ENCODE measurements around the gene CASQ2. TPM values are rescaled to one million over a fixed set of nuclear protein-coding genes. Genes with fewer than 3 reads are reported as not detected.

CASQ2 gene
- polyA plus RNA-seq, 3 donors = not detected

GRCh38 chr1:115690972-115691371 lies 77.5 kb downstream of the CASQ2 start:
- TF ChIP-seq CTCF (IDR thresholded peaks at IDR 0.05) = no peak
- peaks cover 0 to 21% of the 10 kb centered on the region in 2 donors for H3K36me3 ChIP-seq (replicated peaks in 1 of 2; ENCODE audit: control insufficient read depth in 1 of 2, insufficient read depth in 2 of 2, low read length in 2 of 2)
- H3K4me2 ChIP-seq (replicated peaks; ENCODE audit: extremely low read depth, low read length, poor library complexity, severe bottlenecking) = no peak overlapping the region
- no peaks in the 10 kb centered on the region for H3K9me3 ChIP-seq (replicated peaks in 1 of 2; ENCODE audit: control insufficient read depth in 1 of 2, insufficient read depth in 1 of 2, low read length in 2 of 2)
- H3K27me3 Mint-ChIP-seq (ENCODE audit: low read depth in 3 of 3) = peaks cover 0 to 2% (median 2%) of the 10 kb centered on the region in 3 donors
- peaks cover 9 to 16% of the 10 kb centered on the region in 2 donors for H3K36me3 Mint-ChIP-seq
- DNase-seq = no peak
- no peak overlapping the region for H3K4me3 ChIP-seq (replicated peaks in 1 of 3; ENCODE audit: low read depth in 2 of 3, low read length in 3 of 3)
- H3K4me1 Mint-ChIP-seq = no peaks in the 10 kb centered on the region
- H3K27me3 ChIP-seq (ENCODE audit: control insufficient read depth in 2 of 2, insufficient read depth in 2 of 2, low read length in 2 of 2) = no peaks in the 10 kb centered on the region
- H3K4me3 Mint-ChIP-seq = no peak overlapping the region
- H3K79me2 ChIP-seq (ENCODE audit: insufficient read depth, low read length) = no peaks in the 10 kb centered on the region
- H3K27ac Mint-ChIP-seq = peak overlapping the region in 1 of 7 donors; percentile 6
- no peak overlapping the region for H2AFZ ChIP-seq (ENCODE audit: insufficient read depth, low read depth, low read length, poor library complexity, severe bottlenecking)
- intact Hi-C loops (cut with micrococcal nuclease) = no loop called here
- no peak overlapping the region for H3K9ac ChIP-seq (ENCODE audit: insufficient read depth, low read length, poor library complexity, severe bottlenecking)
- no peaks in the 10 kb centered on the region for H4K20me1 ChIP-seq (ENCODE audit: insufficient read depth, low read length)
- H3K9me3 Mint-ChIP-seq = no peaks in the 10 kb centered on the region
- H3K4me1 ChIP-seq (ENCODE audit: control insufficient read depth in 1 of 2, insufficient read depth in 2 of 2, low read length in 2 of 2) = no peaks in the 10 kb centered on the region
- WGBS (ENCODE audit: insufficient coverage) = no CpG with 5 or more reads among the region's 8 CpGs
- H3K27ac ChIP-seq (ENCODE audit: low read depth in 1 of 2, low read length in 2 of 2) = no peak overlapping the region

- peaks cover 0 to 2% (median 2%) of the 10 kb centered on the region in 3 donors for H3K27me3 Mint-ChIP-seq (ENCODE audit: low read depth in 3 of 3)
- H3K4me2 ChIP-seq (replicated peaks; ENCODE audit: extremely low read depth, low read length, poor library complexity, severe bottlenecking) = no peak overlapping the region
- peaks cover 0 to 1% (median 0%) of the 10 kb centered on the region in 7 donors for H3K9me3 Mint-ChIP-seq
- H3K36me3 ChIP-seq (replicated peaks in 1 of 2; ENCODE audit: control insufficient read depth in 1 of 2, insufficient read depth in 2 of 2, low read length in 2 of 2) = peaks cover 7 to 42% of the 10 kb centered on the region in 2 donors
- H3K9ac ChIP-seq (ENCODE audit: insufficient read depth, low read length, poor library complexity, severe bottlenecking) = no peak overlapping the region
- no peaks in the 10 kb centered on the region for H3K9me3 ChIP-seq (replicated peaks in 1 of 2; ENCODE audit: control insufficient read depth in 1 of 2, insufficient read depth in 1 of 2, low read length in 2 of 2)
- no peak overlapping the region for H3K4me3 ChIP-seq (replicated peaks in 1 of 3; ENCODE audit: low read depth in 2 of 3, low read length in 3 of 3)
- peaks cover 18 to 23% of the 10 kb centered on the region in 2 donors for H3K36me3 Mint-ChIP-seq
- H3K79me2 ChIP-seq (ENCODE audit: insufficient read depth, low read length) = no peaks in the 10 kb centered on the region
- no peak for TF ChIP-seq CTCF (IDR thresholded peaks at IDR 0.05)
- H2AFZ ChIP-seq (ENCODE audit: insufficient read depth, low read depth, low read length, poor library complexity, severe bottlenecking) = no peak overlapping the region
- DNase-seq = no peak
- H3K27ac ChIP-seq (ENCODE audit: low read depth in 1 of 2, low read length in 2 of 2) = no peak overlapping the region
- H3K27ac Mint-ChIP-seq = no peak overlapping the region
- H3K4me3 Mint-ChIP-seq = no peak overlapping the region
- WGBS (ENCODE audit: insufficient coverage) = no CpG with 5 or more reads among the region's 3 CpGs
- H3K4me1 Mint-ChIP-seq = no peaks in the 10 kb centered on the region
- H4K20me1 ChIP-seq (ENCODE audit: insufficient read depth, low read length) = no peaks in the 10 kb centered on the region
- H3K4me1 ChIP-seq (ENCODE audit: control insufficient read depth in 1 of 2, insufficient read depth in 2 of 2, low read length in 2 of 2) = no peaks in the 10 kb centered on the region
- H3K27me3 ChIP-seq (ENCODE audit: control insufficient read depth in 2 of 2, insufficient read depth in 2 of 2, low read length in 2 of 2) = no peaks in the 10 kb centered on the region
- intact Hi-C loops (cut with micrococcal nuclease) = no loop called here
Observed at GRCh38 chr1:115687744-115688143, 80.8 kb downstream of the CASQ2 start.
